ENCODE measurements around the gene STAT2.

STAT2 gene

DNA sequence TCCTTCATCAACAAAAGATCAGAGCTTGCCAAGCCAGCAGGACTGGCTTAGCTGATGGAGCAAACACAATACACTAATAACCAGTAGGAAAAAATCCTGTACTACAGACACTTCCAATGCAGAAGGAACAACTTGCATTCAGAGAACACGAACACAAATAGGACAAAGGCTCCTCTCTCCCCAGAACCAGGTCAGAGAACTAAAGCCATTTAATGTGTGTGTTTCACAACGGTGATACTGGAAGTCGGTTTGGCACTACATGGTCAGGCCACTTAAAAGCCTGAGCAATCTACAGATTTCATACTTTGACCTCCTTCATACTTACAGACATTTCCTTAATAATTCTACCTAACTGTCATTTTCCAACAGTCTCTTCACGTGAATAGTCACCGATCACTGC lies 66.1 kb downstream of the STAT2 start:
- DNase-seq (ENCODE audit: low read depth): no peak

All from T-helper 22 cell (primary cell).